A549 (cell line): ENCODE results near the gene BLTP3A. TPM values are rescaled to one million over a fixed set of nuclear protein-coding genes. Genes with fewer than 3 reads are reported as not detected.
"Not testable (repeated sequence)": the region's sequence is repeated elsewhere in the genome, so short reads cannot be mapped to it uniquely, and the experiment has no call there.

Experiments
- ATAC-seq, 2 experiments: fragments of 200-7000 bp in 1 of 2; fragments of >200 bp in 1 of 2; cut with Nextera tagmentation in 1 of 2; cut with Tn5 transposase in 1 of 2; 3 replicates each; pipeline versions ENCODE4 v1.8.0 to v1.9.1; 2018 to 2020; ENCODE audit warnings: mild to moderate bottlenecking in 1 of 2, moderate library complexity in 1 of 2
- CTCF ChIA-PET: fragments of 300-600 bp; sonication (Branson Sonifier 250); formaldehyde crosslinking; extraction: SDS; loops from one replicate; lab custom pipeline; 2021; ENCODE audit warnings: antibody characterized with exemption, inconsistent platforms; lab: Yijun Ruan, JAX
- POLR2A ChIA-PET: fragments of 350-600 bp; formaldehyde crosslinking; extraction: SDS; loops from one replicate; lab custom pipeline; 2021; ENCODE audit warnings: antibody characterized with exemption, inconsistent platforms; lab: Yijun Ruan, JAX
- DNase-seq, 2 experiments: peaks; one replicate each; pipeline versions ENCODE4 v3.0.0 to v3.0.0-alpha.2; 2011 to 2016; ENCODE audit warnings: low read depth in 1 of 2, low spot score in 1 of 2
- FAIRE-seq: peaks from 2 replicates; lab custom pipeline; 2011; peaks lifted over from hg19 to GRCh38; lab: Jason Lieb, UNC
- H3K27ac ChIP-seq, 2 experiments: fragments of >200 bp; sonication (Bioruptor Twin); formaldehyde crosslinking; 3 replicates each; pipeline ENCODE4 v1.5.1; 2016 to 2017
- H3K4me1 ChIP-seq: fragments of >200 bp; sonication (Bioruptor Twin); formaldehyde crosslinking; 3 replicates; pipeline ENCODE4 v1.6.1; 2016
- H3K4me2 ChIP-seq: fragments of >200 bp; sonication (Bioruptor Twin); formaldehyde crosslinking; 3 replicates; pipeline ENCODE4 v1.6.1; 2016
- H3K4me3 ChIP-seq: fragments of >200 bp; sonication (Bioruptor Twin); formaldehyde crosslinking; 3 replicates; pipeline ENCODE4 v1.5.1; 2016
- H3K9me3 ChIP-seq: fragments of >200 bp; sonication (Bioruptor Twin); formaldehyde crosslinking; 3 replicates; pipeline ENCODE4 v1.6.1; 2016
- BHLHE40 ChIP-seq: IDR thresholded peaks from 2 replicates; pipeline ENCODE4 v1.6.1; 2012; ENCODE audit warnings: low read depth, low read length, inconsistent platforms
- CEBPB ChIP-seq, 2 experiments: fragments of >200 bp in 1 of 2; sonication (Bioruptor Twin) in 1 of 2; formaldehyde crosslinking in 1 of 2; IDR thresholded peaks; 2 replicates each; pipeline ENCODE4 v1.6.1; 2012 to 2016
- ESRRA ChIP-seq: fragments of 150-350 bp; IDR thresholded peaks from 2 replicates; pipeline ENCODE4 v1.6.1; 2014; ENCODE audit warnings: mild to moderate bottlenecking, low read length, borderline replicate concordance
- FOSL2 ChIP-seq, 2 experiments: fragments of 450-650 bp in 1 of 2; fragments of >200 bp in 1 of 2; sonication (Bioruptor Twin) in 1 of 2; formaldehyde crosslinking; IDR thresholded peaks; 2 replicates each; pipeline versions ENCODE4 v1.5.0 to v1.6.1; 2016 to 2020; ENCODE audit warnings: mild to moderate bottlenecking in 1 of 2, moderate library complexity in 1 of 2
- HES2 ChIP-seq: fragments of >200 bp; sonication (Bioruptor Twin); formaldehyde crosslinking; IDR thresholded peaks from 2 replicates; pipeline ENCODE4 v1.6.1; 2016
- HMGXB4 ChIP-seq: fragments of 250-450 bp; sonication (Bioruptor Pico); IDR thresholded peaks from 2 replicates; pipeline ENCODE4 v1.5.0; 2021; ENCODE audit warnings: mild to moderate bottlenecking, moderate library complexity, borderline replicate concordance
- HOXB5 ChIP-seq: fragments of 250-450 bp; sonication (Bioruptor Pico); IDR thresholded peaks from 2 replicates; pipeline ENCODE4 v1.5.0; 2020; ENCODE audit warnings: mild to moderate bottlenecking, moderate library complexity
- JUN ChIP-seq, 2 experiments: fragments of >200 bp; sonication (Bioruptor Twin); formaldehyde crosslinking; IDR thresholded peaks; 2 replicates in 1 of 2; 3 replicates in 1 of 2; pipeline ENCODE4 v1.6.1; 2016 to 2017
- JUNB ChIP-seq: fragments of >200 bp; sonication (Bioruptor Twin); formaldehyde crosslinking; IDR thresholded peaks from 2 replicates; pipeline ENCODE4 v1.6.1; 2016
- NR3C1 ChIP-seq: fragments of >200 bp; sonication (Bioruptor Twin); formaldehyde crosslinking; IDR thresholded peaks from 3 replicates; pipeline ENCODE4 v1.6.1; 2017
- PBX3 ChIP-seq: IDR thresholded peaks from 2 replicates; pipeline ENCODE4 v1.6.1; 2012
- RAD21 ChIP-seq, 2 experiments: fragments of >200 bp in 1 of 2; sonication (Bioruptor Twin) in 1 of 2; formaldehyde crosslinking in 1 of 2; IDR thresholded peaks in 1 of 2; conservative IDR thresholded peaks in 1 of 2; 2 replicates in 1 of 2; 3 replicates in 1 of 2; pipeline ENCODE4 v1.6.1; 2012 to 2018; ENCODE audit warnings: inconsistent platforms in 1 of 2
- REST ChIP-seq: fragments of 200-600 bp; sonication (generic); IDR thresholded peaks from 2 replicates; pipeline ENCODE4 v1.6.1; 2016; ENCODE audit warnings: antibody characterized with exemption, mild to moderate bottlenecking, moderate library complexity
- RFX5 ChIP-seq: fragments of 450-650 bp; IDR thresholded peaks from 2 replicates; pipeline ENCODE4 v1.7.1; 2014; ENCODE audit warnings: antibody characterized with exemption, mild to moderate bottlenecking, moderate library complexity
- SREBF2 ChIP-seq: fragments of 450-650 bp; IDR thresholded peaks from 2 replicates; pipeline ENCODE4 v1.6.1; 2014; ENCODE audit warnings: mild to moderate bottlenecking, moderate library complexity
- USF2 ChIP-seq: fragments of 450-650 bp; IDR thresholded peaks from 2 replicates; pipeline ENCODE4 v1.6.1; 2014; ENCODE audit warnings: antibody characterized with exemption
- WGBS: methylation state at CpG from one replicate; pipeline ENCODE4 v1.1.6; 2017; ENCODE audit errors: missing lambda C conversion rate; 5-methylcytosine and 5-hydroxymethylcytosine counted together
- polyA plus RNA-seq, 4 experiments: library from polyadenylated mRNA; depleted of rRNA in 3 of 4; stranded (reverse); fragments of >200 nt; fragmentation: RNase III in 1 of 4; extraction: RNeasy Plus Mini Kit Qiagen cat#74134 plus additional on column Dnase treatment in 1 of 4; gene quantifications; 2 replicates in 3 of 4; 3 replicates in 1 of 4; pipeline ENCODE4 v1.2.3, GENCODE V29; 2011 to 2017

Gene BLTP3A
- polyA plus RNA-seq, 2 of the 4 experiments (the other 2 are of a cell fraction) = 4.2 to 15.0 TPM

- TF ChIP-seq HMGXB4 (CRISPR knock-in tag) (no peak), SREBF2 (no peak), JUN (IDR thresholded peaks at IDR 0.05) (no peak), NR3C1 (no peak), USF2 (no peak)
Observed at GRCh38 chr6:34799547-34799946, 7.7 kb downstream of the BLTP3A start (continued).

- TF ChIP-seq BHLHE40 (no peak), JUNB (no peak), PBX3 (no peak), CEBPB (IDR thresholded peaks at IDR 0.05) (no peak), RFX5 (no peak), HOXB5 (CRISPR knock-in tag) (no peak), ESRRA (no peak), REST (no peak), FOSL2 (IDR thresholded peaks at IDR 0.05) (no peak), FOSL2 (CRISPR knock-in tag; IDR thresholded peaks at IDR 0.05) (no peak), RAD21 (conservative IDR thresholded peaks at IDR 0.05 in 1 of 2, IDR thresholded peaks at IDR 0.05 in 1 of 2) (no peak), HES2 (no peak)
- H3K4me3 ChIP-seq = no peak overlapping the region
- ChIA-PET CTCF (no interaction called here), POLR2A (no interaction called here)
- FAIRE-seq = no peak
- no peak for DNase-seq
- no peaks in the 10 kb centered on the region for H3K9me3 ChIP-seq
- H3K4me1 ChIP-seq = peaks cover 19% of the 10 kb centered on the region; the same call in 2 of the 3 replicates
- ATAC-seq = no peak
- no peak overlapping the region for H3K4me2 ChIP-seq
- H3K27ac ChIP-seq = no peak overlapping the region
Observed at GRCh38 chr6:34804543-34804942, 12.7 kb downstream of the BLTP3A start.

- H3K4me3 ChIP-seq, H3K4me2 ChIP-seq, DNase-seq, POLR2A ChIA-PET, H3K27ac ChIP-seq, H3K9me3 ChIP-seq, FAIRE-seq, CTCF ChIA-PET, ATAC-seq: not testable (repeated sequence)
- peaks cover 20% of the 10 kb centered on the region for H3K4me1 ChIP-seq
- WGBS = 85% methylated on average over 6 of the region's 6 CpGs
Observed at GRCh38 chr6:34805074-34805473, 13.2 kb downstream of the BLTP3A start.
